Esophagus muscularis mucosa (tissue), 4 donors: ENCODE data around the gene CLDN16. TPM values are rescaled to one million over a fixed set of nuclear protein-coding genes. Genes with fewer than 3 reads are reported as not detected.

ENCODE experiments used
- DNase-seq: peaks from one replicate; pipeline ENCODE4 v3.0.0-alpha.2; 2017; ENCODE audit errors: extremely low spot score
- H3K27ac ChIP-seq, 4 donors: fragments of 200-600 bp; sonication (generic); replicated peaks in 1 of 4; 1 replicate in 3 of 4; 2 replicates in 1 of 4; pipeline ENCODE4 v1.5.1; 2016 to 2019; ENCODE audit warnings: mild to moderate bottlenecking in 1 of 4
- H3K27me3 ChIP-seq, 4 donors: fragments of 200-600 bp; sonication (generic); one replicate each; pipeline versions ENCODE4 v1.5.1 to v1.6.0; 2016 to 2019
- H3K36me3 ChIP-seq, 4 donors: fragments of 200-600 bp; sonication (generic); one replicate each; pipeline ENCODE4 v1.5.1; 2016 to 2019
- H3K4me1 ChIP-seq, 4 donors: fragments of 200-600 bp; sonication (generic); one replicate each; pipeline ENCODE4 v1.5.1; 2016 to 2019
- H3K4me3 ChIP-seq, 4 donors: fragments of 200-600 bp; sonication (generic); 1 replicate in 2 of 4; 2 replicates in 2 of 4; pipeline ENCODE4 v1.5.1; 2016 to 2019; ENCODE audit warnings: mild to moderate bottlenecking in 4 of 4, moderate library complexity in 1 of 4
- H3K9me3 ChIP-seq, 4 donors: fragments of 200-600 bp; sonication (generic); 1 replicate in 3 of 4; 2 replicates in 1 of 4; pipeline ENCODE4 v1.5.1; 2016 to 2019
- EP300 ChIP-seq: sonication (generic); formaldehyde crosslinking; IDR thresholded peaks from one replicate; pipeline ENCODE4 v1.6.1; 2017; ENCODE audit warnings: antibody characterized with exemption
- POLR2A ChIP-seq: fragments of 450-650 bp; IDR thresholded peaks from one replicate; pipeline ENCODE4 v1.6.1; 2017; ENCODE audit warnings: antibody characterized with exemption, moderate library complexity, mild to moderate bottlenecking, low read depth
- POLR2AphosphoS5 ChIP-seq, 2 donors: sonication (generic); formaldehyde crosslinking; IDR thresholded peaks; one replicate each; pipeline ENCODE4 v1.6.1; 2017; ENCODE audit warnings: antibody characterized with exemption in 2 of 2
- WGBS: methylation state at CpG from one replicate; pipeline ENCODE4 v1.1.5; 2018; 5-methylcytosine and 5-hydroxymethylcytosine counted together
- intact Hi-C: fragments of 100-400 bp; cut with DNase I; formaldehyde crosslinking; loops from one replicate; pipeline ENCODE4 v1.15.1; 2023
- total RNA-seq, 4 donors: library from RNA; depleted of rRNA; stranded (reverse); fragments of >200 nt; gene quantifications; one replicate each; pipeline versions ENCODE4 v1.1.0 to v1.2.1, GENCODE V29; 2016
- TF ChIP-seq, protein P1 (sequence below), 3 experiments: fragments of 200-600 bp in 2 of 3; fragments of 450-650 bp in 1 of 3; sonication (generic) in 2 of 3; IDR thresholded peaks; one replicate each; pipeline ENCODE4 v1.5.1; 2017 to 2019; ENCODE audit warnings: antibody characterized with exemption in 3 of 3, mild to moderate bottlenecking in 2 of 3, moderate library complexity in 1 of 3

The CLDN16 gene
- total RNA-seq, 4 donors from 2014 or later = not detected

DNA sequence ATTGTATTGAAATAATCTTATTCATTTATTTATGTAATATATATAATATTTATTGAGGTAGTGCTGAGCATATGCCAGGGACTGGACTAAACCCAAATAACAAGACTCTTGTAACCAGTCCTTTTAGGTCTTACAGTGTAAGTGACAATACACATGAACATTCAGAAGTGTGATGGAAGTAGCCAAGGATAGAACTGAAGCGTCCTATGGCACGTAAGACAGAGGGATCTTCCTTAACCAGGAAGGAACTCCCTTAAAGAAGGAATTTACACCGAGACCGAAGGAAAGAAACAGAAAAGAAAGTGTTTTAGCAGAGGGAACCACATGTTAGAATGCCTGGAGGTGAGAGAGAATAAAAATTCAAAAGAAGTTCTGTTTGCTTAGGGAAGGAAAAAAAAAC is 42.1 kb upstream of the CLDN16 start:
- whole genome bisulfite sequencing = 67% methylated on average over 4 of the region's 4 CpGs
- no peak for DNase-seq
- no peaks in the 10 kb centered on the region for H3K36me3 ChIP-seq
- H3K9me3 ChIP-seq = no peaks in the 10 kb centered on the region
- TF ChIP-seq, protein P1, sequence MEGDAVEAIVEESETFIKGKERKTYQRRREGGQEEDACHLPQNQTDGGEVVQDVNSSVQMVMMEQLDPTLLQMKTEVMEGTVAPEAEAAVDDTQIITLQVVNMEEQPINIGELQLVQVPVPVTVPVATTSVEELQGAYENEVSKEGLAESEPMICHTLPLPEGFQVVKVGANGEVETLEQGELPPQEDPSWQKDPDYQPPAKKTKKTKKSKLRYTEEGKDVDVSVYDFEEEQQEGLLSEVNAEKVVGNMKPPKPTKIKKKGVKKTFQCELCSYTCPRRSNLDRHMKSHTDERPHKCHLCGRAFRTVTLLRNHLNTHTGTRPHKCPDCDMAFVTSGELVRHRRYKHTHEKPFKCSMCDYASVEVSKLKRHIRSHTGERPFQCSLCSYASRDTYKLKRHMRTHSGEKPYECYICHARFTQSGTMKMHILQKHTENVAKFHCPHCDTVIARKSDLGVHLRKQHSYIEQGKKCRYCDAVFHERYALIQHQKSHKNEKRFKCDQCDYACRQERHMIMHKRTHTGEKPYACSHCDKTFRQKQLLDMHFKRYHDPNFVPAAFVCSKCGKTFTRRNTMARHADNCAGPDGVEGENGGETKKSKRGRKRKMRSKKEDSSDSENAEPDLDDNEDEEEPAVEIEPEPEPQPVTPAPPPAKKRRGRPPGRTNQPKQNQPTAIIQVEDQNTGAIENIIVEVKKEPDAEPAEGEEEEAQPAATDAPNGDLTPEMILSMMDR (IDR thresholded peaks at IDR 0.05) = no peak
- TF ChIP-seq EP300 = no peak
- no peak for TF ChIP-seq POLR2A
- intact Hi-C loops = no loop called here
- H3K27me3 ChIP-seq = no peaks in the 10 kb centered on the region
- H3K4me3 ChIP-seq = no peak overlapping the region
- peak overlapping the region in 2 of 4 donors; percentile 27 to 29 for H3K27ac ChIP-seq
- H3K4me1 ChIP-seq = peaks cover 11 to 15% (median 12%) of the 10 kb centered on the region in 4 donors

DNA sequence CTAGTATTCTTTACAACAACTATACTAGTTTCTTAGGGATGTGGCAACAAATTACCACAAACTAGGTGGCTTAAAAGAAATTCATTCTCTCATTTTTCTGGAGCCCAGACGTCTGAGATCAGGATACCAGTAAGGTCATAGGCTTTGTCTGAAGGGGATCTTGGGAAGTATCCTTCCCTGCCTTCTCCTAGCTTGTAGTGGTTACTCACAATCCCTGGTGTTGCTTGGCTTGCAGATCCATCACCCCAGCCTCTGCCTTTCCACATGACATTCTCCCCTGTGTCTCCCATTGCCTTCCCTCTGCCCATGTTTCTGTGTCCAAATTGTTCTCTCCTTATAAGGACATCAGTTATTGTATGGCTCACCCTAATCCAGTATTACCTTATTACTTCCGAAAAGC is 41.4 kb upstream of the CLDN16 start:
- no peak overlapping the region for H3K27ac ChIP-seq
- H3K36me3 ChIP-seq = no peaks in the 10 kb centered on the region
- H3K4me1 ChIP-seq = peaks cover 11 to 15% (median 13%) of the 10 kb centered on the region in 4 donors
- DNase-seq = no peak
- no peaks in the 10 kb centered on the region for H3K27me3 ChIP-seq
- no peak overlapping the region for H3K4me3 ChIP-seq
- intact Hi-C loops = no loop called here
- TF ChIP-seq POLR2AphosphoS5 (IDR thresholded peaks at IDR 0.05) (no peak), POLR2A (no peak), EP300 (no peak)
- no peaks in the 10 kb centered on the region for H3K9me3 ChIP-seq
- WGBS = 83% methylated on average over 2 of the region's 2 CpGs

DNA sequence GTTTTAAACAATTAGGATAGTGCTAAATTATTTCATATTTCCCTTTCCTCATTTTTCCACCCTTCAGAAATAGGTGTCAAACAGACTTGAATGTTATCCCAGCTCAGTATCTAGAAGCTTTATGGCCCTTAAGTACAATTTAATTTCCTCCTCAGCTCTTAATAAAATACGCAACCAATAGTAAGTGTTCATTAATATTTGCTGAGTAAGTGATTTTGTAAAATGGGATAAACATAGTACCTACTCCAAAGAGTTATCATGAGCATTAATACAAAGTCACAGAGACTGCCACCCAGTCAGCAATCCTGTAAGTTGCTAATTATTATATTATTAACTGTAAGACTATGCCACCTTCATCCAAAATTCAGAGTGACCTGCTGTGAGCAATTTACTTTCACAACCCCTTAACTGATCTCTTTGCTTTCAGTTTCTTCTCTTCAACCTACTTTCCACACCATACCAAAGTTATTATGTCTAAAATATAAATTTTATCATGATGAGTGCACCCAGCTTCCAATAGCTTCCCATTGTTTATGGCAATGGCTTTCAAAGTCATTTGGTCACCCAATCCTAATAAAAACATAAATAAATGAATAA is 35.0 kb upstream of the CLDN16 start:
- TF ChIP-seq POLR2A (no peak), EP300 (no peak), POLR2AphosphoS5 (IDR thresholded peaks at IDR 0.05) (no peak)
- Histone ChIP-seq H3K27ac (peak overlapping the region in 1 of 4 donors; percentile 4), H3K4me3 (no peak overlapping the region), H3K27me3 (no peaks in the 10 kb centered on the region), H3K36me3 (no peaks in the 10 kb centered on the region), H3K9me3 (peaks cover 0 to 7% (median 3%) of the 10 kb centered on the region in 4 donors), H3K4me1 (peaks cover 0 to 17% (median 5%) of the 10 kb centered on the region in 4 donors)
- intact Hi-C loops = no loop called here
- 93% methylated on average over 1 of the region's 1 CpG for WGBS
- no peak for DNase-seq

DNA sequence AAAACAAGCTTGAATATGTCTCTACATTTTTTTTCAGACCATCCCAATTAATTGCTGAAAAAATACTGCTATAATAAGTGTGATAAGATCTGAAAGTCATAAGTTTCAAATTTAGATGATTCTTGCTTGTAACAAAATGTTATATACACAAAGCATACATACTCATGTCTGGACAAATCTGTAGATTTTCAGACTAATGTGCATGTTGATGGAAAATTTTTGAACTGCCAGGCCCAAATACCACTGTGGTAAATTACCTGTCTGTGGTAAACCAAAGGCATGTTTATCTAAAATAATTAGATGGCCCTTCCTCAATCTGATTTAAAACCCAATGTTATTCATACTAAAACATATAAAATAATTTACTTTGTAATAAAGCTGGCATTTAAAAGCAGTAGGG is 31.7 kb upstream of the CLDN16 start:
- TF ChIP-seq POLR2A = no peak
- no peak for TF ChIP-seq POLR2AphosphoS5 (IDR thresholded peaks at IDR 0.05)
- TF ChIP-seq, protein P1 (IDR thresholded peaks at IDR 0.05) = no peak
- no peak for TF ChIP-seq EP300
- Histone ChIP-seq H3K36me3 (no peaks in the 10 kb centered on the region), H3K9me3 (peaks cover 0 to 7% (median 3%) of the 10 kb centered on the region in 4 donors), H3K4me3 (no peak overlapping the region), H3K4me1 (peaks cover 0 to 17% (median 5%) of the 10 kb centered on the region in 4 donors), H3K27ac (no peak overlapping the region), H3K27me3 (no peaks in the 10 kb centered on the region)
- intact Hi-C loops = no loop called here
- DNase-seq = no peak

DNA sequence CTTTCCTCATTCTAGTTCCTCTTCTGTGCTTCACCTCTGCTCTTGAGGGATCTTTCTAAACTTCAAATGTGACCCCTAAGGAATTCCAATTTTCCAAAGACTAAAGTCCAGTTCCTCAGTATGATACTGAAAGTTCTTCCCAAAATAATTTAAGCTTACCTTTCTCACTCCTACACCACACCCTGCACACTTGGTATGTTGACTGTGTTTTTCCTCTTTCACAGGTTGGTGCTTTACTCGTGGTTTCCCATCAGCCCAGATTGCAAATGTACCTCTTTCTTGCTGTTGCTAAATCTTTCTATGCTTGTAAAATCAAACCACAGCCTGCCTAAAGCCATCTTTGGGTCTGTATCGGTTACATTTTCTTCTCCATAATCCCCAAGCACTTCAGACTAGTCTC is 30.5 kb upstream of the CLDN16 start:
- H3K9me3 ChIP-seq = peaks cover 0 to 7% (median 3%) of the 10 kb centered on the region in 4 donors
- H3K27me3 ChIP-seq = no peaks in the 10 kb centered on the region
- peaks cover 0 to 6% (median 4%) of the 10 kb centered on the region in 4 donors for H3K4me1 ChIP-seq
- no peak for TF ChIP-seq POLR2A
- TF ChIP-seq, protein P1 (IDR thresholded peaks at IDR 0.05) = no peak
- no peak for DNase-seq
- 71% methylated on average over 2 of the region's 2 CpGs for WGBS
- H3K36me3 ChIP-seq = no peaks in the 10 kb centered on the region
- intact Hi-C loops = no loop called here
- H3K27ac ChIP-seq = no peak overlapping the region
- no peak overlapping the region for H3K4me3 ChIP-seq

DNA sequence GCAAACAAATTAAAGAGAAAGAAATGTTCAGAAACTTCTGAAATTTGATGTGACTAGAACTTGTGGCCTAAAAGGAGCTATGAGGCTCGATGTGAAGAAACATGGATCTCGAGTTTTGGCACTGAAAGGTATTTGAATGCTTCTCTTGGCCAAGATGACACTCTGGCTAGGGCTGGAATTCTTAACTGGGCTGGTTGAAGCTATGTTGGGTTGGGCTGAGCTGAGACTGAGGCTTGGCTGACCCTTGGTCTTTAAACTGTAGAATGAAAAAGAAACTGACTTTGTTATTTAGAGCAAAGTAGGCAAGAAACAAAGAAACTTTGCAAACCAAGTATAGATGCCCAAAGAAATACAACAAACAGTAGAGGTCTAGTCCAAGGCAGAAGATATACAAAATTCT is 28.1 kb upstream of the CLDN16 start:
- Histone ChIP-seq H3K36me3 (no peaks in the 10 kb centered on the region), H3K9me3 (no peaks in the 10 kb centered on the region), H3K4me1 (peaks cover 0 to 3% (median 0%) of the 10 kb centered on the region in 4 donors), H3K4me3 (no peak overlapping the region), H3K27ac (no peak overlapping the region), H3K27me3 (no peaks in the 10 kb centered on the region)
- intact Hi-C loops = no loop called here
- WGBS = 55% methylated on average over 2 of the region's 2 CpGs
- TF ChIP-seq, protein P1 (IDR thresholded peaks at IDR 0.05) = no peak
- no peak for TF ChIP-seq EP300
- no peak for TF ChIP-seq POLR2A
- TF ChIP-seq POLR2AphosphoS5 (IDR thresholded peaks at IDR 0.05) = no peak
- no peak for DNase-seq
